CD14-positive monocyte (primary cell): ENCODE data around the gene TCOF1. TPM values are rescaled to one million over a fixed set of nuclear protein-coding genes. Genes with fewer than 3 reads are reported as not detected.

Experiments
- DNase-seq, 3 donors: peaks; one replicate each; pipeline ENCODE4 v3.0.0-alpha.2; 2011 to 2022
- H2AFZ ChIP-seq: 2 replicates; pipeline ENCODE4 v1.6.0; 2012; ENCODE audit warnings: mild to moderate bottlenecking, low read depth, low read length, inconsistent platforms; ENCODE audit not compliant: insufficient read depth, poor library complexity, severe bottlenecking
- H3K27ac ChIP-seq, 2 donors: 1 replicate in 1 of 2; 2 replicates in 1 of 2; pipeline ENCODE4 v1.5.1; 2012 to 2013; ENCODE audit warnings: low read length in 2 of 2, control low read depth in 1 of 2, inconsistent platforms in 1 of 2, low read depth in 1 of 2, mild to moderate bottlenecking in 1 of 2
- H3K27me3 ChIP-seq, 2 donors: one replicate each; pipeline versions ENCODE4 v1.6.0 to v1.6.1; 2011 to 2013; ENCODE audit warnings: low read length in 2 of 2; ENCODE audit not compliant: control insufficient read depth in 2 of 2, insufficient read depth in 2 of 2
- H3K36me3 ChIP-seq, 2 donors: replicated peaks in 1 of 2; 1 replicate in 1 of 2; 2 replicates in 1 of 2; pipeline versions ENCODE4 v1.5.1 to v1.6.1; 2012 to 2013; ENCODE audit warnings: low read length in 2 of 2, control low read depth in 1 of 2, inconsistent platforms in 1 of 2, mild to moderate bottlenecking in 1 of 2; ENCODE audit not compliant: insufficient read depth in 2 of 2, control insufficient read depth in 1 of 2
- H3K4me1 ChIP-seq, 2 donors: 1 replicate in 1 of 2; 2 replicates in 1 of 2; pipeline versions ENCODE4 v1.5.1 to v1.6.1; 2012 to 2013; ENCODE audit warnings: low read length in 2 of 2, control low read depth in 1 of 2, inconsistent platforms in 1 of 2, mild to moderate bottlenecking in 1 of 2, moderate library complexity in 1 of 2; ENCODE audit not compliant: insufficient read depth in 2 of 2, control insufficient read depth in 1 of 2
- H3K4me2 ChIP-seq: replicated peaks from 2 replicates; pipeline ENCODE3; 2012; ENCODE audit warnings: low read length, moderate library complexity, mild to moderate bottlenecking; ENCODE audit not compliant: poor library complexity, severe bottlenecking; ENCODE audit errors: extremely low read depth
- H3K4me3 ChIP-seq, 3 experiments: fragments of 200-600 bp in 1 of 3; sonication (generic) in 1 of 3; replicated peaks in 1 of 3; 1 replicate in 2 of 3; 2 replicates in 1 of 3; pipeline ENCODE4 v1.5.1; 2011 to 2013; ENCODE audit warnings: low read length in 3 of 3, mild to moderate bottlenecking in 3 of 3, control low read depth in 2 of 3, low read depth in 2 of 3, inconsistent platforms in 1 of 3, moderate library complexity in 1 of 3
- H3K79me2 ChIP-seq: 2 replicates; pipeline ENCODE4 v1.6.0; 2012; ENCODE audit warnings: mild to moderate bottlenecking, control low read depth, inconsistent platforms, low read length, moderate library complexity; ENCODE audit not compliant: insufficient read depth
- H3K9ac ChIP-seq: 2 replicates; pipeline ENCODE4 v1.6.0; 2017; ENCODE audit warnings: low read length, mild to moderate bottlenecking; ENCODE audit not compliant: insufficient read depth, poor library complexity, severe bottlenecking
- H3K9me3 ChIP-seq, 2 donors: replicated peaks in 1 of 2; 1 replicate in 1 of 2; 2 replicates in 1 of 2; pipeline versions ENCODE4 v1.5.1 to v1.6.1; 2012 to 2013; ENCODE audit warnings: low read length in 2 of 2, control low read depth in 1 of 2; ENCODE audit not compliant: control insufficient read depth in 1 of 2, insufficient read depth in 1 of 2
- H4K20me1 ChIP-seq: 2 replicates; pipeline ENCODE4 v1.6.0; 2012; ENCODE audit warnings: mild to moderate bottlenecking, low read length, control low read depth, moderate library complexity; ENCODE audit not compliant: insufficient read depth
- H3K27ac Mint-ChIP-seq, 7 donors: one replicate each; pipeline ENCODE4 v1.8.0; 2020; ENCODE audit warnings: mild to moderate bottlenecking in 7 of 7, mixed read lengths in 7 of 7, moderate library complexity in 6 of 7, inconsistent platforms in 2 of 7
- H3K27me3 Mint-ChIP-seq, 3 donors: one replicate each; pipeline ENCODE4 v1.8.0; 2021 to 2022; ENCODE audit warnings: low read depth in 3 of 3, mild to moderate bottlenecking in 3 of 3, mixed read lengths in 3 of 3, moderate library complexity in 3 of 3, inconsistent platforms in 1 of 3
- H3K36me3 Mint-ChIP-seq, 2 donors: one replicate each; pipeline ENCODE4 v1.8.0; 2020; ENCODE audit warnings: mixed read lengths in 2 of 2, inconsistent platforms in 1 of 2, mild to moderate bottlenecking in 1 of 2
- H3K4me1 Mint-ChIP-seq: one replicate; pipeline ENCODE4 v1.8.0; 2020; ENCODE audit warnings: mild to moderate bottlenecking, mixed read lengths
- H3K4me3 Mint-ChIP-seq, 2 donors: one replicate each; pipeline ENCODE4 v1.8.0; 2020; ENCODE audit warnings: mild to moderate bottlenecking in 2 of 2, mixed read lengths in 2 of 2, moderate library complexity in 1 of 2
- H3K9me3 Mint-ChIP-seq, 7 donors: one replicate each; pipeline ENCODE4 v1.8.0; 2020 to 2022; ENCODE audit warnings: mixed read lengths in 7 of 7, mild to moderate bottlenecking in 6 of 7, moderate library complexity in 6 of 7, inconsistent platforms in 2 of 7
- WGBS: methylation state at CpG from one replicate; pipeline ENCODE4 v1.1.5; 2013; ENCODE audit warnings: missing lambda C conversion rate; ENCODE audit not compliant: insufficient coverage; 5-methylcytosine and 5-hydroxymethylcytosine counted together
- intact Hi-C, 2 donors: fragments of 100-400 bp; cut with micrococcal nuclease; formaldehyde crosslinking; loops; one replicate each; pipeline versions ENCODE4 v1.15.0 to v1.15.1; 2023
- polyA plus RNA-seq, 3 donors: library from polyadenylated mRNA; depleted of rRNA in 1 of 3; unstranded in 2 of 3; stranded (reverse) in 1 of 3; fragments of 300-500 nt in 2 of 3; fragments of >200 nt in 1 of 3; fragmentation: Illumina TruSeq in 2 of 3; gene quantifications; 1 replicate in 2 of 3; 2 replicates in 1 of 3; pipeline ENCODE4 v1.2.3, GENCODE V29; 2012 to 2021
- TF ChIP-seq, protein P1 (sequence below): fragments of 200-600 bp; IDR thresholded peaks from one replicate; pipeline ENCODE4 v1.8.0; 2022; ENCODE audit warnings: antibody characterized with exemption, mild to moderate bottlenecking

TCOF1 gene
- polyA plus RNA-seq, 3 donors: 1.4 to 18.0 (median 2.3) TPM

- H3K4me3 ChIP-seq: no peak overlapping the region
- H3K36me3 ChIP-seq: no peaks in the 10 kb centered on the region
- H3K4me1 ChIP-seq: no peaks in the 10 kb centered on the region
- no peaks in the 10 kb centered on the region for H3K79me2 ChIP-seq
- H3K9ac ChIP-seq: no peak overlapping the region
- intact Hi-C loops: loop anchor here in 1 of 2 donors (10.0 kb wide), 1 partner anchor 209 kb away; no protein-coding TSS in a partner anchor
- no peaks in the 10 kb centered on the region for H4K20me1 ChIP-seq
- TF ChIP-seq, protein P1, sequence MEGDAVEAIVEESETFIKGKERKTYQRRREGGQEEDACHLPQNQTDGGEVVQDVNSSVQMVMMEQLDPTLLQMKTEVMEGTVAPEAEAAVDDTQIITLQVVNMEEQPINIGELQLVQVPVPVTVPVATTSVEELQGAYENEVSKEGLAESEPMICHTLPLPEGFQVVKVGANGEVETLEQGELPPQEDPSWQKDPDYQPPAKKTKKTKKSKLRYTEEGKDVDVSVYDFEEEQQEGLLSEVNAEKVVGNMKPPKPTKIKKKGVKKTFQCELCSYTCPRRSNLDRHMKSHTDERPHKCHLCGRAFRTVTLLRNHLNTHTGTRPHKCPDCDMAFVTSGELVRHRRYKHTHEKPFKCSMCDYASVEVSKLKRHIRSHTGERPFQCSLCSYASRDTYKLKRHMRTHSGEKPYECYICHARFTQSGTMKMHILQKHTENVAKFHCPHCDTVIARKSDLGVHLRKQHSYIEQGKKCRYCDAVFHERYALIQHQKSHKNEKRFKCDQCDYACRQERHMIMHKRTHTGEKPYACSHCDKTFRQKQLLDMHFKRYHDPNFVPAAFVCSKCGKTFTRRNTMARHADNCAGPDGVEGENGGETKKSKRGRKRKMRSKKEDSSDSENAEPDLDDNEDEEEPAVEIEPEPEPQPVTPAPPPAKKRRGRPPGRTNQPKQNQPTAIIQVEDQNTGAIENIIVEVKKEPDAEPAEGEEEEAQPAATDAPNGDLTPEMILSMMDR: no peak
- Mint-ChIP-seq H3K36me3 (no peaks in the 10 kb centered on the region), H3K4me1 (peaks cover 6% of the 10 kb centered on the region), H3K27me3 (peaks cover 0 to 7% (median 2%) of the 10 kb centered on the region in 3 donors), H3K4me3 (no peak overlapping the region), H3K27ac (no peak overlapping the region), H3K9me3 (no peaks in the 10 kb centered on the region)
- no peaks in the 10 kb centered on the region for H3K9me3 ChIP-seq
- H3K27ac ChIP-seq: no peak overlapping the region
- no peak overlapping the region for H3K4me2 ChIP-seq
- WGBS: 96% methylated on average over 5 of the region's 7 CpGs
- no peak for DNase-seq
- H2AFZ ChIP-seq: no peak overlapping the region
- H3K27me3 ChIP-seq: no peaks in the 10 kb centered on the region
Measured at GRCh38 chr5:150343994-150344631, 13.4 kb upstream of the TCOF1 start.

- no peak overlapping the region for H3K4me3 ChIP-seq
- 100% methylated on average over 3 of the region's 5 CpGs for WGBS
- TF ChIP-seq, protein P1: no peak
- no peak overlapping the region for H3K27ac Mint-ChIP-seq
- H3K4me2 ChIP-seq: no peak overlapping the region
- H3K36me3 Mint-ChIP-seq: no peaks in the 10 kb centered on the region
- H3K4me3 Mint-ChIP-seq: no peak overlapping the region
- no peaks in the 10 kb centered on the region for H4K20me1 ChIP-seq
- H3K79me2 ChIP-seq: no peaks in the 10 kb centered on the region
- H3K9me3 Mint-ChIP-seq: no peaks in the 10 kb centered on the region
- H3K36me3 ChIP-seq: no peaks in the 10 kb centered on the region
- peaks cover 1 to 3% (median 2%) of the 10 kb centered on the region in 3 donors for H3K27me3 Mint-ChIP-seq
- H3K9ac ChIP-seq: no peak overlapping the region
- peaks cover 10% of the 10 kb centered on the region for H3K4me1 Mint-ChIP-seq
- no peak overlapping the region for H3K27ac ChIP-seq
- H2AFZ ChIP-seq: no peak overlapping the region
- no peaks in the 10 kb centered on the region for H3K27me3 ChIP-seq
- DNase-seq: no peak
- no peaks in the 10 kb centered on the region for H3K9me3 ChIP-seq
- peaks cover 4 to 5% of the 10 kb centered on the region in 2 donors for H3K4me1 ChIP-seq
- intact Hi-C loops: loop anchor here in 1 of 2 donors (10.0 kb wide), 1 partner anchor 211 kb away; no protein-coding TSS in a partner anchor
Measured at GRCh38 chr5:150345716-150346115, 11.8 kb upstream of the TCOF1 start.
